Measurements from ENCODE around the gene NR0B2. TPM values are rescaled to one million over a fixed set of nuclear protein-coding genes. Genes with fewer than 3 reads are reported as not detected.

The NR0B2 gene
- total RNA-seq, 1 experiment from 2014 or later = not detected

DNA sequence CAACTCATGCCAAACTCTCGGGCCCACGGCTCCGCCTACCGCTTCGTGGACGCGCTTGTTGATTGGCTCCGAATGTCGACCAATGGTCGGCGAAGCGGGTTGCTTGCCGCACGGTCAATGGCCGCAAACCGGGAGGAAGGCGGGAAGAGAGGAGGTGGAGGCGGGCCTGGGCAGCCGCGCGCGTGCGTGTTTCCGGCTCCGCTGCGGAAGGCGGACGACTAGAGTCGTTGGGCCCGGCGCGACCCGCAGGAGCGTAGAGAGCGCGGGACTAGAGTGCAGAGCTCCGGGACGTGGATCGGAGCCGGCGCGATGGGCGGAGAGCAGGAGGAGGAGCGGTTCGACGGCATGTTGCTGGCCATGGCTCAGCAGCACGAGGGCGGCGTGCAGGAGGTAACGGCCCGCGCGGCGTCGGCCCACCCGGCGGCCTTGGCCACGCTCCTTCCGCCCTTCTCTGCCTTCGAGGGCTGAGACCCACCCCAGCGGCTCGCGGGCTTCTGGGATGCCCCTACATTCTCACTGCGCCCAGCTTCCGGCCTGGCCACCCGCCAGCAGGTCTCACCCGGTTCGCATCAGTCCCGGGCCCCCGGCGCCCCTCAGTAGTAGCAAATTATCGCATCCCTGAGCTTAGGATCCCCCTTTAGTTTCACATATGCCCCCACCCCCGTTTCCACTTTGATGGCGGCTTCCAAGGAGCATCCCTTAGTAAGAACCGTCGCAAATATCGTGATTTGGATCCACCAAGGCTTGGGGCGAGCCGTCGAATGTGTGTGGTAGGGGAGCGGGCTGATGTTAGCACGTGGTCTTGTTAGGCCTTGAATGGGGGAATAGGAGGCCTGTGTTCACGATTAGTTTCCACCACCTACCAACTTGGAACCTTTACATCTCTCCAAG lies 8.0 kb upstream of the NR0B2 start, which contains the start of gene NUDC:
Gene NUDC, plus strand, starts transcription at position 204 of the 891 bp plus-strand sequence. Its CDS starts 106 bp downstream, at position 310.
- peak; percentile 85 to 94 for DNase-seq
- no peak for TF ChIP-seq EZH2 (IDR thresholded peaks at IDR 0.05; ENCODE audit: low read depth)
- ChIA-PET CTCF (interaction anchor here (0.5 kb wide), 1 partner anchor 960 kb away, joined by 5 read pairs; no protein-coding TSS in a partner anchor), POLR2A (ENCODE audit: unreplicated experiment) (interaction anchor here (0.6 kb wide), 2 partner anchors 220 to 278 kb away, joined by 4 to 13 read pairs; no protein-coding TSS in a partner anchor)
- Histone ChIP-seq H3K4me2 (peak within 1 kb of the TSS; percentile 82), H4K20me1 (ENCODE audit: insufficient read depth) (peaks cover 20% of the 10 kb centered on the region), H3K27me3 (ENCODE audit: insufficient read depth, low read depth) (no peaks in the 10 kb centered on the region), H3K79me2 (ENCODE audit: low read depth) (peaks cover 40% of the 10 kb centered on the region), H2AFZ (peak within 1 kb of the TSS; percentile 77), H3K4me3 (peak within 1 kb of the TSS; percentile 73), H3K9me3 (ENCODE audit: insufficient read depth, low read depth) (no peaks in the 10 kb centered on the region), H3K27ac (peak within 1 kb of the TSS; percentile 53), H3K4me1 (replicated peaks; ENCODE audit: insufficient read depth) (peaks cover 12% of the 10 kb centered on the region), H3F3A (ENCODE audit: insufficient read depth, low read depth) (no peaks in the 10 kb centered on the region), H3K9me2 (ENCODE audit: insufficient read depth) (no peaks in the 10 kb centered on the region), H3K36me3 (ENCODE audit: low read depth) (peaks cover 14% of the 10 kb centered on the region; the same call in 1 of the 2 replicates)
- intact Hi-C loops (cut with micrococcal nuclease; ENCODE audit: unreplicated experiment) = loop anchor here (2.0 kb wide), 2 partner anchors 21 to 31 kb away; partner anchors contain the start of genes GPATCH3 and GPN2
- no TSS peak for BruUV-seq (replicated peaks)

DNA sequence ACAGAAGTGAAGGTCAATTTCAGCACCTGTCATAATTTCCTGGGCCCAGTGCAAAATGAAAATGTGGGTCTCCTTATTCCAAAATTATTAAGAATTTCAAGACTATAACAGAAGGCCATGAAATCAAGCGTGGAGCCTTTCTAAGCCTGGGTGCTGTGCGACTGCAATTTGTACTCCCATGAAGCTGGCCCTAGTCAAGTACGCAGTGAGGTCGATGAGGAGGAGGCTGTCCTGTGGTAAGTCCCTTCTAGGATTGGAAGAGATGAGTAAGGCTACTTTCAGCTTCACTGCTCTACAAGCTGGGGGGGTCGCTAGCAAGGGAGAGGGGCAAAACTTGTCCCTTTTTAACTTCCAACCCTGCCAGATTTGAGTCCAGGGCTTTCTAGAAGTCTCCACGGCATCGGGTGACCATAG lies 7.4 kb upstream of the NR0B2 start:
- H3K4me1 ChIP-seq (replicated peaks; ENCODE audit: insufficient read depth) = peaks cover 12% of the 10 kb centered on the region
- H3K9me3 ChIP-seq (ENCODE audit: insufficient read depth, low read depth) = no peaks in the 10 kb centered on the region
- peak overlapping the region; percentile 77; the same call in 1 of the 2 replicates for H2AFZ ChIP-seq
- peaks cover 14% of the 10 kb centered on the region; the same call in 1 of the 2 replicates for H3K36me3 ChIP-seq (ENCODE audit: low read depth)
- peaks cover 33% of the 10 kb centered on the region for H3K79me2 ChIP-seq (ENCODE audit: low read depth)
- no peaks in the 10 kb centered on the region for H3K27me3 ChIP-seq (ENCODE audit: insufficient read depth, low read depth)
- no peaks in the 10 kb centered on the region for H3F3A ChIP-seq (ENCODE audit: insufficient read depth, low read depth)
- CTCF ChIA-PET = no interaction called here
- DNase-seq = no peak
- H4K20me1 ChIP-seq (ENCODE audit: insufficient read depth) = peaks cover 18% of the 10 kb centered on the region
- TSS peak; percentile 23 for BruUV-seq (replicated peaks)
- H3K4me2 ChIP-seq = peak overlapping the region; percentile 82
- peak overlapping the region; percentile 73 for H3K4me3 ChIP-seq
- intact Hi-C loops (cut with micrococcal nuclease; ENCODE audit: unreplicated experiment) = loop anchor here (2.0 kb wide), 2 partner anchors 20 to 30 kb away; partner anchors contain the start of genes GPATCH3 and GPN2
- no peak overlapping the region for H3K27ac ChIP-seq
- no peaks in the 10 kb centered on the region for H3K9me2 ChIP-seq (ENCODE audit: insufficient read depth)
- POLR2A ChIA-PET (ENCODE audit: unreplicated experiment) = interaction anchor here (0.6 to 0.7 kb wide), 3 partner anchors 18 to 688 kb away, joined by 4 to 6 read pairs (median 5); no protein-coding TSS in a partner anchor
- TF ChIP-seq EZH2 (IDR thresholded peaks at IDR 0.05; ENCODE audit: low read depth) (no peak), CTCF (conservative IDR thresholded peaks at IDR 0.05) (no peak)

DNA sequence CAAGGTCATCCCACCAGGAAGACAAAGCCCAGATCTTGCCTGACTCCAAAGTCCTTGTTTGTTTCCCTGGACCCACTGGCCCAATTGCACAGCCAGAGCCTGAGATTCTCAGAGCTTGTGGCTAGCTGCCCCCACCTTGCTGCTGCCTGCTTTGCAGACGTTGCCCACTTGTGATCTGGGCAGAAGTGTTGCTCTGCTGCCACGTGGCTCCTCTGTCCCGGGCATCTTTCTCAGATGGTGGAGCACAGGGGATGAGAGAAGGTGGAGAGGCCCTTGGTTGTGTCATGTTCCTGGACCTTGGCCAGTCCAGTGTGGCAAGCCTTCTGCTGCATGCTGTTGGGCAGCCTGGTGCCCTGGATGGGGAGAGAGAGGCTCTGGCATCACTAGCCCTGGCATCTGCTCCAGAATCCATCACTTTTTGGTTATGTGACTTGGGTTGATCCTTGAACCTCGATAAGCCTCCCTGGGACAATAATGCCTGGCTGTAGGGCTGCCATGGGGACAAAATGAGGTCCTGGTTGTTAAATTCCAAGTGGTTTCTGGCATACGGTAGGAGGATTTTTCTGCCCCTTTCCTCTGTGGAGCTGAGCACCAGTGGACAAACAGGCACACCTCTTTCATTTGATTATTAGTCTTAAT lies 1.5 kb upstream of the NR0B2 start:
- no peak overlapping the region for H2AFZ ChIP-seq
- no peaks in the 10 kb centered on the region for H3K79me2 ChIP-seq (ENCODE audit: low read depth)
- intact Hi-C loops (cut with micrococcal nuclease; ENCODE audit: unreplicated experiment) = no loop called here
- peaks cover 11% of the 10 kb centered on the region for H3K4me1 ChIP-seq (replicated peaks; ENCODE audit: insufficient read depth)
- TF ChIP-seq CTCF (conservative IDR thresholded peaks at IDR 0.05) (no peak), EZH2 (IDR thresholded peaks at IDR 0.05; ENCODE audit: low read depth) (no peak)
- no peak overlapping the region for H3K4me2 ChIP-seq
- no peaks in the 10 kb centered on the region for H4K20me1 ChIP-seq (ENCODE audit: insufficient read depth)
- H3K27ac ChIP-seq = no peak overlapping the region
- no peaks in the 10 kb centered on the region for H3K36me3 ChIP-seq (ENCODE audit: low read depth)
- peaks cover 26% of the 10 kb centered on the region; the same call in 1 of the 2 replicates for H3F3A ChIP-seq (ENCODE audit: insufficient read depth, low read depth)
- no peak overlapping the region for H3K4me3 ChIP-seq
- no TSS peak for BruUV-seq (replicated peaks)
- no peak for DNase-seq
- ChIA-PET POLR2A (ENCODE audit: unreplicated experiment) (no interaction called here), CTCF (no interaction called here)
- no peaks in the 10 kb centered on the region for H3K9me3 ChIP-seq (ENCODE audit: insufficient read depth, low read depth)
- no peaks in the 10 kb centered on the region for H3K9me2 ChIP-seq (ENCODE audit: insufficient read depth)
- H3K27me3 ChIP-seq (ENCODE audit: insufficient read depth, low read depth) = no peaks in the 10 kb centered on the region

All from PC-9 (cell line).